ENCODE results near the gene CHURC1.

Gene CHURC1

GRCh38 chr14:64875350-64875749 is 38.9 kb upstream of the CHURC1 start:
- peaks cover 6% of the 10 kb centered on the region; the same call in 1 of the 2 replicates for H3K9me3 ChIP-seq

DNA sequence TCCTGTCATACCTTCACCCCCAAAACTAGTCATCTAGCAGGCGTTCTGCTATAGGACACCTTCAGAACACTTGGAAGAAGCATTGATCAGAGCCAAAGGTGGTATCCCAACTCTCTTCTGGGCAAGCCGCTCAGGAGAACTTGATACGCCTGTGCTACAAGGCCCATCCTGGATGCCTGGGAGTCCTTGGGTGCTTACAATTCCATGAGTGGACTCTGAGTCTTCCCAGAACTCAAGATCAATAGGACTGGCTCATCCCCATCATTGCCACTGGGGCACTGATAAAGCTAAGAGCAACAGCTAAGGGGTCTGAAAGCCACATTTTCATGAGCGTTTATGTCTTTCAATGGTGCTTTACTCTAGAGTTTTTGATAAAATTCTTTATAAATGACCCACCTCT is 36.4 kb upstream of the CHURC1 start:
- no peaks in the 10 kb centered on the region for H3K9me3 ChIP-seq
- no peak overlapping the region for H3K4me3 ChIP-seq
- H3K36me3 ChIP-seq, result no peaks in the 10 kb centered on the region
- peaks cover 49% of the 10 kb centered on the region for H3K27me3 ChIP-seq
- H3K9ac ChIP-seq, result no peak overlapping the region
- TF ChIP-seq Cebpa-rat (IDR thresholded peaks at IDR 0.05), result no peak
- H4K20me1 ChIP-seq, result no peaks in the 10 kb centered on the region; the same call in 1 of the 2 replicates
- H3K4me1 ChIP-seq, result peaks cover 6% of the 10 kb centered on the region; the same call in 1 of the 2 replicates
- H3K27ac ChIP-seq, result no peak overlapping the region
- no peak overlapping the region for H3K4me2 ChIP-seq

More at GRCh38 chr14:64875350-64875749, 38.9 kb upstream of the CHURC1 start:
- Histone ChIP-seq H3K36me3 (no peaks in the 10 kb centered on the region), H3K4me1 (0 out of 2 replicates have a peak, but pooled peaks cover 3% of the 10 kb centered on the region), H3K27me3 (peaks cover 31% of the 10 kb centered on the region), H4K20me1 (no peaks in the 10 kb centered on the region; the same call in 1 of the 2 replicates), H3K27ac (no peak overlapping the region), H3K9ac (no peak overlapping the region), H3K4me3 (no peak overlapping the region), H3K4me2 (no peak overlapping the region)
- no peak for TF ChIP-seq Cebpa-rat (IDR thresholded peaks at IDR 0.05)

- Histone ChIP-seq H3K4me3 (peak overlapping the region; percentile 75), H4K20me1 (no peaks in the 10 kb centered on the region; the same call in 1 of the 2 replicates), H3K9ac (peak overlapping the region; percentile 57), H3K27me3 (peaks cover 49% of the 10 kb centered on the region), H3K4me1 (peaks cover 6% of the 10 kb centered on the region; the same call in 1 of the 2 replicates), H3K27ac (no peak overlapping the region), H3K36me3 (no peaks in the 10 kb centered on the region), H3K4me2 (peak overlapping the region; percentile 97), H3K9me3 (no peaks in the 10 kb centered on the region)
- TF ChIP-seq Cebpa-rat (IDR thresholded peaks at IDR 0.05), result no peak
Measured at GRCh38 chr14:64878837-64879634, 35.2 kb upstream of the CHURC1 start.

DNA sequence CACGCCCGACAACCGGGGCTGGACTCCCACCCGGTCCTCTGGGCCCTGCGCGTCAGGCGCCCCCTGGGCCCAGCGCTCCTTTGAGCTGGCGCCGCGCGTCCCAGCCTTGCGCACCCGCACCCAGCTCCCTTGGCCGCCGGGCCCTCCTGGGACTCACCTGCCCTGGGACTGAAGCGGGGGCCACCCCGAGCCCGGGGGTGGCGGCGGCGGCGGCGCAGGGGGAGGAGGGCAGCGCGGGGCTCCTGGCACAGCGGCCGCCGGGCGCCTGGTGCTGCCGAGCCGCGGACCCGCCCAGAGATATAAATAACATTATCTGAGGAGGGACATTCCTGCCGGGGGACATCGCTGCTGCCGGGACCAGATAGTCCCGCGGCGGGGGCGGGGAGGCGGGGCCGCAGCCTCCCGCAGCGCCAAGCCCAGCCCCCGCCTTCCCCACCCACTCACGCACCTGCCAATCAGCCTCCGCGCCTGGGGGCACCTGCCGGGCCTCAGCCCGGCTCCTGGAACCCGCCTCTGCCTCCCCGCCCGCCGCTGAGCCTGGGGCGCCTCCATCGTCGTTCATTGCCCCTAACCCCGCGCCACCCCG is 34.5 kb upstream of the CHURC1 start, which contains the start of gene SPTB:
SPTB (minus strand) TSS at position 273 of the 586 bp plus-strand sequence. CDS start 56,813 bp downstream, outside the sequence.
- Histone ChIP-seq H3K36me3 (no peaks in the 10 kb centered on the region), H3K4me1 (peaks cover 6% of the 10 kb centered on the region; the same call in 1 of the 2 replicates), H4K20me1 (no peaks in the 10 kb centered on the region; the same call in 1 of the 2 replicates), H3K9ac (peak within 1 kb of the TSS; percentile 57), H3K9me3 (no peaks in the 10 kb centered on the region), H3K4me2 (peak within 1 kb of the TSS; percentile 97), H3K27me3 (peaks cover 49% of the 10 kb centered on the region), H3K4me3 (peak within 1 kb of the TSS; percentile 75), H3K27ac (no peak within 1 kb of the TSS)
- TF ChIP-seq Cebpa-rat (IDR thresholded peaks at IDR 0.05), result no peak

DNA sequence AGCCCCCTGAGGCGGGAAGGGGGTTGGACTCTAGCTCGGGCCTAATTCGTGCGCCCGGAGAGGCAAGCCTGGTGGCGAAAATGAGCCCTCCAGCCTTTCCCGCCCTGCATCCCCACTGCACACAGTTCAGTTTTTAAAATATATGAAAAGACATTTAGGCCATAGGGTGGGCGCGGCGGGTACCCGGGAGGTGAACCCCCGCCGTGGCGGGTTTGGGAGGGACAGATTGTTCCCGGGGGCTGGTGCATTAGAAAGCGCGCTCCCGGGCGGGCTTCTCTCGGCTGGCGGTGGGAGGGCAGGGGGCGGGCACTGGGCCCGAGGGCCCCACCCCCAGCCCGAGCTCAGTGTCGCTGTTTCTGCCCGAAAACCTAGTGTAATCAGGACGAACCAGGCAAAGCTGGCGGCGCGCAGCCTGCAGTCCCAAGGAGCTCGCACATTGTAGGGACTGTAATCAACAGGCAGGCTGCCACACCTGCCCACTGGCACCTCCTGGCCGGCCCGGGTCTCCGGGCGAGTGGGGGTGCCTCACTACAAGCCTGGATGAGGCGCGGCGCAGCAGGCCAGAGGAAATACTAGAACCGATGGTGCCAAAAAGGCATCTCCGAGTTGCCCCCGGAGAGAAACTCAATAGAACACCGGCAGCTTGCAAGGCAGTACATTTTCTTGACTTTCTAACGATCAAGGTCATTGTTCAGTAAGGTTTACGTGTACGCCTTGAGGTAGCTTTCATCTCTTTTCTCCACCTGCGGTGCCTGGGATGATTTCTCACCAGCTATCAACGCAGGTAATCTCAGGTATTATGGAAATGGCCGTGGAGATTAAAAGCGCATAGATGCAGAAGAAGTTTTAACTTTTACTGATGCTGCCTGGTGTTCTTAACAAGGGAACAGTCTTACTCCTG is 33.8 kb upstream of the CHURC1 start:
- H3K4me2 ChIP-seq, result peak overlapping the region; percentile 97
- H3K27me3 ChIP-seq, result peaks cover 49% of the 10 kb centered on the region

DNA sequence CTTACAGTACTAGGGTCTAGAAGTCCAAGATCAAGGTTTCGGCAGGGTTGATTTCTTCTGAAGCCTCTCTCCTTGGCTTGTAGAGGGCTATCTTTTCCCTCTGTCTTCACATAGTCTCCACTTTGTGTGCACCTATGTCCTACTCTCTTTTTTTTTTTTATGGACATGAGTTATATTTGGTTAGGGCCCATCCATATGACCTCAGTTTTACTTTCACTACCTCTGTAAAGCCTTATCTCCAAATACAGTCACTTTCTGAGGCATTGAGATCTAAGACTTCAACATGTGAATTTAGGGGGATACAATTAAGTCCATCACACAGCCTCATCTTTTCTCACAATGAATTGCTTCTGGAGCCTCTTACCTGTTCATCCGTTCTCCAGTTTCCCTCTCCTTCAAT is 28.7 kb upstream of the CHURC1 start:
- Histone ChIP-seq H3K9ac (no peak overlapping the region), H4K20me1 (no peaks in the 10 kb centered on the region), H3K36me3 (no peaks in the 10 kb centered on the region), H3K4me2 (no peak overlapping the region), H3K9me3 (no peaks in the 10 kb centered on the region), H3K4me3 (no peak overlapping the region), H3K27ac (no peak overlapping the region), H3K4me1 (peaks cover 4% of the 10 kb centered on the region; the same call in 1 of the 2 replicates), H3K27me3 (peaks cover 16% of the 10 kb centered on the region)
- TF ChIP-seq Cebpa-rat (IDR thresholded peaks at IDR 0.05), result no peak

More for the DNA sequence above, 33.8 kb upstream of the CHURC1 start:
- Histone ChIP-seq H3K4me3 (peak overlapping the region; percentile 75), H4K20me1 (no peaks in the 10 kb centered on the region; the same call in 1 of the 2 replicates), H3K36me3 (no peaks in the 10 kb centered on the region), H3K9me3 (no peaks in the 10 kb centered on the region), H3K4me1 (peaks cover 6% of the 10 kb centered on the region; the same call in 1 of the 2 replicates), H3K27ac (no peak overlapping the region), H3K9ac (peak overlapping the region; percentile 57; the same call in 1 of the 2 replicates)
- TF ChIP-seq Cebpa-rat (IDR thresholded peaks at IDR 0.05), result no peak

DNA sequence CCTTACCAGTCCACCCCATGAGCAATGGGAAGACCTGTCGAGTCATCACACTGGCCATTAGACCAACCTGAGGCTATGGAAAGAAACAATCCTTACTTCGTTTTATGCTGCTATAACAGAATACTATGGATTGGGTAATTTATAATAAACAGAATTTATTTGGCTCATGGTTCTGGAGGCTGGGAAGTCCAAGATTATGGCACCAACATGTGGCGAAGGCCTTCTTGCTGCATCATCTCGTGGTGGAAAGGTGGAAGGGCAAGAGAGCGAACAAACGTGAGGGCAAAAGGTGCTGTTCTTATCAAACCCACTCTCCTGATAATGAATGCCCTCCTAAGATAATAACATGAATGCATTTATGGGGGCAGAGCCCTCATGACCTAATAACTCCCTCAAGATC is 24.9 kb upstream of the CHURC1 start:
- H3K27ac ChIP-seq, result no peak overlapping the region
- no peak overlapping the region for H3K4me3 ChIP-seq
- TF ChIP-seq Cebpa-rat (IDR thresholded peaks at IDR 0.05), result no peak
- H3K4me1 ChIP-seq, result no peaks in the 10 kb centered on the region
- H3K4me2 ChIP-seq, result no peak overlapping the region
- no peaks in the 10 kb centered on the region for H3K27me3 ChIP-seq
- H4K20me1 ChIP-seq, result no peaks in the 10 kb centered on the region
- H3K9ac ChIP-seq, result no peak overlapping the region
- no peaks in the 10 kb centered on the region for H3K9me3 ChIP-seq
- no peaks in the 10 kb centered on the region for H3K36me3 ChIP-seq

DNA sequence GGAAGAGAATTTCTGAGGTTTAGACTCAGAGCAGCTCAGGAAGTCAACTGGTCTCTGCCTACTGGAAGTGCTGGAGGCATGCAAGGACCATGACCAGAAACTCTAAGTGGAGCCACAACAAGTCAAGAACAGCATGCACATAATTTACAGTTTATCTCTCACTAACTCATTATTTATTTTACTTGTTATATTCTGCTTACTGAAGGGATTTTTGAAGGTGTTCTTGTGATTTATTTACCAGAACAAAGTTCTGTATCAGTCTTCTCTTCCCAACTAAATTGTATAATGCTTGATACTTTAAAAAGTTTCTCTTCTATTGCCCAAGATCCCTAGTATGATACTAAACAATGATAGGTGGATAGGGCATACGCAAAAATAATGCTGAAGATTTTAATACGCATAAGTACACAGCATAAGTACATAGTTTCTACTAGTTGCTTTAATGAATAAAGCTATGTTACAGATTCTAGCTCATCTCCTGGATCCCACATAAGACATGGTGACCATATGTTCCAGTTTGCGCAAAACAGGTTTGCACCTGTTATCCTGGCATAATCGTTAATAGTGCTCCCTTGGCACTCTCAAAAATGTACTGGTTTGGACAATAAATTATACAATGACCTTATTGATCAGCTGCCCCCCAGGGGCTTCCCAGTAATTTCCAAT is 22.9 kb upstream of the CHURC1 start:
- Histone ChIP-seq H3K27me3 (no peaks in the 10 kb centered on the region), H3K4me2 (no peak overlapping the region), H3K27ac (no peak overlapping the region), H3K4me1 (no peaks in the 10 kb centered on the region), H3K4me3 (no peak overlapping the region), H3K9me3 (no peaks in the 10 kb centered on the region), H3K9ac (no peak overlapping the region), H4K20me1 (no peaks in the 10 kb centered on the region), H3K36me3 (no peaks in the 10 kb centered on the region)
- no peak for TF ChIP-seq Cebpa-rat (IDR thresholded peaks at IDR 0.05)

All from BLaER1 (cell line).